ENCODE measurements around the gene ATP6V1F.

Gene ATP6V1F

DNA sequence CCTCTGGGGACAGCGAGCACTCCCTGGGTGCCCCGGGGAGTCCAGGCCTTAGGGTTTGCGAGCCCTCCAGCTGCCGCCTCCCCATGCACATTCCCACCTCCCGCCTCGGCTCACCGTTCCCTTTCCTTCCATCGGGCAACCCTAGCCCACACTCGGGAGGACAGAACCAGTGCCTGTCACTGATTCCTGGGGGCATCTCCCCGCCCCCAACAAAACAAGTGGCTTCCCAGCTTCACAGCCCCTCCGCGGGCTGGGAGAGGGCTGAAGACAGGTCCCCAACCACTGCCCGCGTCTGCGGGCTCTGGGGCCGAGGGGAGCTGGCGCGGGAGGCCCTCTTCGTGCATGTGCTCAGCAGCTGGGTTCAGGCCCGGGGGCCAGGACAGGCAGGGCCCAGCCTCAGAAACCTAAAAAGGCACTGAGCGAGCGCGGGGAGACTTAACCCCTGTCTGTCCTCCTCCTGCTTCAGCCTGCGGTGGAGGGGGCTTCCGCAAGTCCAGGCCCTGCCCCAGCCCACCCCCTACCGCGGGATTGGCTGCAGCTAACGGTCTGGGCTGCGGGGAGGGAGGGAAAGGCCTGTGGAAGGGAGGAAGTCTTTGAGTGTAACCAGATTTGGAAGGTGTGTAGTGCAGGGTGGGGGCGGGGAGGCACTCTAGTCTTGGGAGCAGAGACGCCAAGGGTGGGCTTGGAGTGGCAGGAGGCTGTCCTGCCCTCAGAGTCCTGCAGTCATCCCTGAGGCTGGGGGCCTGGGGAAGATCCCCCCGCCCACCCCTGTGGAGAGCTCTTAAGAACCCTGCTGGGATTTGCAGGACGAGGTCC, 31.3 kb upstream of the ATP6V1F start:
- Histone ChIP-seq H2AK5ac (ENCODE audit: low read length) (peak overlapping the region; percentile 25), H3K4ac (ENCODE audit: low read depth, low read length) (peak overlapping the region; percentile 56), H3K27me3 (ENCODE audit: insufficient read depth, low read length) (no peaks in the 10 kb centered on the region), H4K91ac (ENCODE audit: low read depth, low read length) (peak overlapping the region; percentile 69), H3K23ac (ENCODE audit: low read length) (no peak overlapping the region), H3K4me2 (ENCODE audit: low read length) (peak overlapping the region; percentile 78), H4K12ac (ENCODE audit: low read depth, low read length) (no peak overlapping the region), H3K4me3 (ENCODE audit: low read depth, low read length) (peak overlapping the region; percentile 89), H3K79me1 (ENCODE audit: low read length) (peaks cover 47% of the 10 kb centered on the region), H2AFZ (ENCODE audit: insufficient read depth, low read length, poor library complexity) (peak overlapping the region; percentile 40), H3K9me3 (ENCODE audit: insufficient read depth, low read depth, low read length) (peaks cover 5% of the 10 kb centered on the region), H3K4me1 (ENCODE audit: control insufficient read depth in 1 of 2, insufficient read depth in 2 of 2, low read length in 2 of 2) (peaks cover 32 to 46% of the 10 kb centered on the region in 2 experiments), H3K36me3 (ENCODE audit: control insufficient read depth in 1 of 2, insufficient read depth in 2 of 2, low read length in 2 of 2) (peaks cover 15 to 19% of the 10 kb centered on the region in 2 experiments), H4K8ac (ENCODE audit: low read depth, low read length) (peak overlapping the region; percentile 52), H2BK5ac (ENCODE audit: low read depth, low read length, poor library complexity) (peak overlapping the region; percentile 59), H3K9ac (ENCODE audit: low read length) (peak overlapping the region; percentile 84), H3K14ac (ENCODE audit: low read length) (peak overlapping the region; percentile 59), H3K79me2 (ENCODE audit: control insufficient read depth, insufficient read depth, low read length, poor library complexity) (peaks cover 14% of the 10 kb centered on the region), H2BK12ac (ENCODE audit: low read length) (no peak overlapping the region), H3K18ac (ENCODE audit: low read length) (peak overlapping the region; percentile 71), H3K27ac (ENCODE audit: low read depth, low read length) (peak overlapping the region; percentile 67), H2BK120ac (ENCODE audit: insufficient read depth, low read length, poor library complexity) (peak overlapping the region; percentile 65)
- no CpG with 5 or more reads among the region's 33 CpGs for WGBS (ENCODE audit: extremely low coverage, insufficient coverage, insufficient read length)
- peak in 1 of 2 donors; percentile 14 for DNase-seq

DNA sequence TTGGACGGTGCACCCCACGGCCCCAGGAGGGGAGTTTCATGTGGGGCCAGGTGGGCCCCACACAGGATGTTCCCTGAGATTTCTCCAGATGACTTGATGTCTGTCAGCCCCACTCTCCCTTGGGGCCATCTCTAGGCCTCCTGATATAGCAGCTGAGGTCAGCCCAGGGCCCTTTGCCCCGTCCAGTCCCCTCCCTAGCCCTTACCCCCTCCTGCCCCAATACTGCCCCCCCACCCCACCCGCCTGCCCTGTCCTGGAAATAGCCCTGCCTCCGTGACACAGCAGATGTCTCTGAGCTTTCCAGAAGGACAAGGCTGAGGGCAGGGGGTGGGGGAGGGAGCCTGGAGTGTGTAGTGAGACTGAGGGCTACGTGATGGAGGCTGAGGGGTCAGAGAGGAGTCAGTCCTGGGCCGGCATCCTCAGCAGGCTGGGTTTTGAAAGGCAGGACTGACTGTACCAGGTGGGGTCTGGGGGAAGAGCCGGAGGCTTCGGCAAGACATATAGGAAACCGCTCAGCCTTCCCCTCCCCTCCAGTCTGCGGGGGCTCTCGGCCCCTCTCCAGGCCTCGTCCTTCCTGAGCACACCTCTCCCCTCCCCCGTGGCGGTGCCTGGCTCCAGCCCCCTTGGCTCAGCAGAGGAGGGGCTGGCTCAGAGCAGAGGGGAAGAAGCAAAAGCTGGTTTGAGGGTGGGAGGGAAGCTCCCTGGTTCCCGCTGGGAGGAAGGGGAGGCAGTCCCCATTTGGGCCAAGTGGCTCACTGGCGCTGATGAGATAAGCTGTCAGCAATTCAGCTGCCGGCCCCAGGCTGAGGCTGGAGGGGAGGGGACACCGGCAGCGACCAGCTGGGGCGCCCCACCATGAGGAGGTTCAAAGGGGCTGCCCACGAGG, 30.4 kb upstream of the ATP6V1F start:
- Histone ChIP-seq H2BK120ac (ENCODE audit: insufficient read depth, low read length, poor library complexity) (peak overlapping the region; percentile 12), H4K8ac (ENCODE audit: low read depth, low read length) (peak overlapping the region; percentile 45), H3K4me1 (ENCODE audit: control insufficient read depth in 1 of 2, insufficient read depth in 2 of 2, low read length in 2 of 2) (peaks cover 28 to 39% of the 10 kb centered on the region in 2 experiments), H3K79me1 (ENCODE audit: low read length) (peaks cover 42% of the 10 kb centered on the region), H3K18ac (ENCODE audit: low read length) (peak overlapping the region; percentile 64), H3K79me2 (ENCODE audit: control insufficient read depth, insufficient read depth, low read length, poor library complexity) (peaks cover 14% of the 10 kb centered on the region), H4K91ac (ENCODE audit: low read depth, low read length) (peak overlapping the region; percentile 69), H3K4me3 (ENCODE audit: low read depth, low read length) (peak overlapping the region; percentile 89), H2AFZ (ENCODE audit: insufficient read depth, low read length, poor library complexity) (no peak overlapping the region), H3K9ac (ENCODE audit: low read length) (peak overlapping the region; percentile 24), H3K36me3 (ENCODE audit: control insufficient read depth in 1 of 2, insufficient read depth in 2 of 2, low read length in 2 of 2) (peaks cover 24 to 27% of the 10 kb centered on the region in 2 experiments), H2BK12ac (ENCODE audit: low read length) (no peak overlapping the region), H4K12ac (ENCODE audit: low read depth, low read length) (no peak overlapping the region), H2BK5ac (ENCODE audit: low read depth, low read length, poor library complexity) (peak overlapping the region; percentile 59), H3K27ac (ENCODE audit: low read depth, low read length) (peak overlapping the region; percentile 67), H3K27me3 (ENCODE audit: insufficient read depth, low read length) (no peaks in the 10 kb centered on the region), H2AK5ac (ENCODE audit: low read length) (no peak overlapping the region), H3K4ac (ENCODE audit: low read depth, low read length) (peak overlapping the region; percentile 19), H3K9me3 (ENCODE audit: insufficient read depth, low read depth, low read length) (peaks cover 5% of the 10 kb centered on the region), H3K14ac (ENCODE audit: low read length) (peak overlapping the region; percentile 47), H3K23ac (ENCODE audit: low read length) (no peak overlapping the region), H3K4me2 (ENCODE audit: low read length) (peak overlapping the region; percentile 78)
- no CpG with 5 or more reads among the region's 22 CpGs for WGBS (ENCODE audit: extremely low coverage, insufficient coverage, insufficient read length)
- no peak for DNase-seq

DNA sequence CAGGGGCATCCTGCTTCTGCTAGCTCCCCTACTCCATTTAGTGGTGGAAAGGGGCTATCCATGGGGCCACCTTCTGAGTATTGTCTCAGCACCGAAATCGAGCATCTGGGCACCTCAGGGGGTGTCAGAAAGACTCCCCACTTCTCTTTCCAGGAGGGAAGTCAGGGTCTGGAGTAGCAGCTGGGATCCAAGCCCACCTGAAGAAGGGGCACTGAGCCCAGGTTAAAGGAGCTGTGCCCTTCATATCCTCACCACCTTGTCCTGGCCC, 29.8 kb upstream of the ATP6V1F start:
- H4K8ac ChIP-seq (ENCODE audit: low read depth, low read length) = peak overlapping the region; percentile 38
- H3K79me1 ChIP-seq (ENCODE audit: low read length) = peaks cover 37% of the 10 kb centered on the region
- peaks cover 24 to 34% of the 10 kb centered on the region in 2 experiments for H3K4me1 ChIP-seq (ENCODE audit: control insufficient read depth in 1 of 2, insufficient read depth in 2 of 2, low read length in 2 of 2)
- H3K4me3 ChIP-seq (ENCODE audit: low read depth, low read length) = peak overlapping the region; percentile 89
- H3K27me3 ChIP-seq (ENCODE audit: insufficient read depth, low read length) = no peaks in the 10 kb centered on the region
- H3K27ac ChIP-seq (ENCODE audit: low read depth, low read length) = peak overlapping the region; percentile 67
- peak overlapping the region; percentile 78 for H3K4me2 ChIP-seq (ENCODE audit: low read length)
- H4K12ac ChIP-seq (ENCODE audit: low read depth, low read length) = no peak overlapping the region
- H2BK120ac ChIP-seq (ENCODE audit: insufficient read depth, low read length, poor library complexity) = peak overlapping the region; percentile 12
- no peak overlapping the region for H2AK5ac ChIP-seq (ENCODE audit: low read length)
- H2AFZ ChIP-seq (ENCODE audit: insufficient read depth, low read length, poor library complexity) = no peak overlapping the region
- peak overlapping the region; percentile 7 for H2BK5ac ChIP-seq (ENCODE audit: low read depth, low read length, poor library complexity)
- H3K9me3 ChIP-seq (ENCODE audit: insufficient read depth, low read depth, low read length) = peaks cover 5% of the 10 kb centered on the region
- peak overlapping the region; percentile 64 for H3K18ac ChIP-seq (ENCODE audit: low read length)
- peak overlapping the region; percentile 1 for H2BK12ac ChIP-seq (ENCODE audit: low read length)
- no peak for DNase-seq
- H3K79me2 ChIP-seq (ENCODE audit: control insufficient read depth, insufficient read depth, low read length, poor library complexity) = peaks cover 14% of the 10 kb centered on the region
- peaks cover 30 to 33% of the 10 kb centered on the region in 2 experiments for H3K36me3 ChIP-seq (ENCODE audit: control insufficient read depth in 1 of 2, insufficient read depth in 2 of 2, low read length in 2 of 2)
- peak overlapping the region; percentile 5 for H3K4ac ChIP-seq (ENCODE audit: low read depth, low read length)
- H3K23ac ChIP-seq (ENCODE audit: low read length) = no peak overlapping the region
- H3K14ac ChIP-seq (ENCODE audit: low read length) = peak overlapping the region; percentile 5
- peak overlapping the region; percentile 9 for H3K9ac ChIP-seq (ENCODE audit: low read length)
- peak overlapping the region; percentile 69 for H4K91ac ChIP-seq (ENCODE audit: low read depth, low read length)
- no CpG with 5 or more reads among the region's 2 CpGs for WGBS (ENCODE audit: extremely low coverage, insufficient coverage, insufficient read length)

DNA sequence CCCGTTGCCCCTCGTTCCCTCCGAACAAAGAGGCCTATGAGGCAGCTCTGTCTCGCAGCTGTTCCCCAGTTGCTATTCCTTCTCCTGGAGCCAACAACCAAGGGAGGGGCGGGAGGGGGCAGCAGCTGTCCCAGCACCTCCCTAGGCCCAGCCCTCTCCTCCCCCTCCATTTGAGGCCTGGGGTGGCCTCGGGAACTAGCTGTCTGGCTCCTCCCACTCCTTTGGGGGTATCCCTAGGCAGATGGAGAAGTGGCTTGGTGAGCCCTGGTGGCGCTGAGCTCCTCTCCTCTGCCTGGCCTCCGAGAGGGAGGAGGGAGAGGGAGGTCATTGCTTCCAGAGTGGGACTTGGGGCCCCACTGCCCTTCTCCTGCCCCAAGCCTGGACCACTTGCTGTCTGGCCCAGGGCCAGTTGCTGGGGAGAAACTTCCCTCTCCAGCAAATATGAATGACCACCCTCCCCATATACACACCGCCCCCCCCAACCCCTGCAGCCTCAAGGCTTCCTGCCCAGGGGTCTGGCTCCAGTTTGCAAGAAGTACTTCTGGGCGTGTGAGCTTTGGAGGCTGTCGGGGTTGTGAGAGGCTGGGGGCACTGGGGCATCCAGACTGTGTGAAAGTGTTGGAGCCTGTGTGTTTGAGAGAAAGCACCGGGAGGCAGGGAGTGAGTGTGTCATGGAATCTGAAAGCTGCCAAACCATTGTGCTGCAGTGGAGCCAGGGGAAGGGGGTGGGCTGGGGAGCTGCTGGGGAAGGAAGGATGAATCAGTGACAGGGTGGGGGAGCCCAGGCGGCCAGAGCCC, 29.3 kb upstream of the ATP6V1F start:
- Histone ChIP-seq H3K23ac (ENCODE audit: low read length) (no peak overlapping the region), H2BK120ac (ENCODE audit: insufficient read depth, low read length, poor library complexity) (peak overlapping the region; percentile 12), H3K79me1 (ENCODE audit: low read length) (peaks cover 34% of the 10 kb centered on the region), H3K18ac (ENCODE audit: low read length) (peak overlapping the region; percentile 64), H2AK5ac (ENCODE audit: low read length) (no peak overlapping the region), H3K27ac (ENCODE audit: low read depth, low read length) (peak overlapping the region; percentile 67), H3K4me2 (ENCODE audit: low read length) (peak overlapping the region; percentile 78), H2AFZ (ENCODE audit: insufficient read depth, low read length, poor library complexity) (no peak overlapping the region), H3K9ac (ENCODE audit: low read length) (peak overlapping the region; percentile 9), H3K79me2 (ENCODE audit: control insufficient read depth, insufficient read depth, low read length, poor library complexity) (peaks cover 14% of the 10 kb centered on the region), H3K36me3 (ENCODE audit: control insufficient read depth in 1 of 2, insufficient read depth in 2 of 2, low read length in 2 of 2) (peaks cover 35 to 38% of the 10 kb centered on the region in 2 experiments), H4K8ac (ENCODE audit: low read depth, low read length) (peak overlapping the region; percentile 32), H3K4ac (ENCODE audit: low read depth, low read length) (peak overlapping the region; percentile 5), H3K4me1 (ENCODE audit: control insufficient read depth in 1 of 2, insufficient read depth in 2 of 2, low read length in 2 of 2) (peaks cover 18 to 28% of the 10 kb centered on the region in 2 experiments), H3K4me3 (ENCODE audit: low read depth, low read length) (no peak overlapping the region), H4K12ac (ENCODE audit: low read depth, low read length) (no peak overlapping the region), H3K9me3 (ENCODE audit: insufficient read depth, low read depth, low read length) (peaks cover 5% of the 10 kb centered on the region), H2BK5ac (ENCODE audit: low read depth, low read length, poor library complexity) (peak overlapping the region; percentile 7), H3K14ac (ENCODE audit: low read length) (peak overlapping the region; percentile 5), H4K91ac (ENCODE audit: low read depth, low read length) (peak overlapping the region; percentile 69), H2BK12ac (ENCODE audit: low read length) (peak overlapping the region; percentile 1), H3K27me3 (ENCODE audit: insufficient read depth, low read length) (no peaks in the 10 kb centered on the region)
- no peak for DNase-seq
- WGBS (ENCODE audit: extremely low coverage, insufficient coverage, insufficient read length) = no CpG with 5 or more reads among the region's 13 CpGs
